B cell (primary cell): Measurements from ENCODE around the gene ABHD2. TPM values are rescaled to one million over a fixed set of nuclear protein-coding genes. Genes with fewer than 3 reads are reported as not detected.

Source experiments
- ATAC-seq: fragments of 200-7000 bp; cut with Tn5 transposase; one replicate; pipeline ENCODE4 v1.10.0; 2021; ENCODE audit warnings: low read depth, mild to moderate bottlenecking, moderate number of reproducible peaks, moderate library complexity
- CTCF ChIA-PET: fragments of 350-600 bp; sonication (Branson Sonifier 250); formaldehyde crosslinking; loops from one replicate; lab custom pipeline; 2021; ENCODE audit warnings: antibody characterized with exemption, inconsistent platforms; lab: Charles Lee
- POLR2A ChIA-PET: fragments of 350-600 bp; sonication (Branson Sonifier 250); formaldehyde crosslinking; loops from one replicate; lab custom pipeline; 2021; ENCODE audit warnings: antibody characterized with exemption; lab: Charles Lee
- DNase-seq: peaks from one replicate; pipeline ENCODE4 v3.0.0; 2013
- H2AFZ ChIP-seq: 2 replicates; pipeline ENCODE4 v1.6.1; 2012; ENCODE audit warnings: mild to moderate bottlenecking, low read depth, low read length; ENCODE audit not compliant: insufficient read depth, poor library complexity, severe bottlenecking
- H3K27ac ChIP-seq, 2 donors: 1 replicate in 1 of 2; 2 replicates in 1 of 2; pipeline ENCODE4 v1.5.1; 2012 to 2013; ENCODE audit warnings: low read length in 2 of 2, mild to moderate bottlenecking in 2 of 2, moderate library complexity in 1 of 2
- H3K27me3 ChIP-seq, 4 experiments: fragments of 200-600 bp in 1 of 4; sonication (generic) in 1 of 4; replicated peaks in 1 of 4; 1 replicate in 2 of 4; 2 replicates in 2 of 4; pipeline versions ENCODE4 v1.6.1 to v1.7.0; 2013 to 2016; ENCODE audit warnings: low read length in 3 of 4, mild to moderate bottlenecking in 2 of 4, mixed read lengths in 1 of 4, moderate library complexity in 1 of 4; ENCODE audit not compliant: insufficient read depth in 4 of 4, control insufficient read depth in 3 of 4; ENCODE audit errors: control extremely low read depth in 1 of 4
- H3K36me3 ChIP-seq, 2 experiments: replicated peaks in 1 of 2; 1 replicate in 1 of 2; 2 replicates in 1 of 2; pipeline versions ENCODE4 v1.6.1 to v1.7.1; 2013; ENCODE audit warnings: low read length in 1 of 2; ENCODE audit not compliant: insufficient read depth in 2 of 2, control insufficient read depth in 1 of 2; ENCODE audit errors: control extremely low read depth in 1 of 2, extremely low read depth in 1 of 2
- H3K4me1 ChIP-seq, 2 donors: fragments of 200-600 bp in 1 of 2; sonication (generic) in 1 of 2; 1 replicate in 1 of 2; 2 replicates in 1 of 2; pipeline versions ENCODE4 v1.5.1 to v1.6.1; 2013 to 2017; ENCODE audit warnings: low read length in 2 of 2; ENCODE audit not compliant: control insufficient read depth in 2 of 2, insufficient read depth in 2 of 2
- H3K4me2 ChIP-seq: replicated peaks from 2 replicates; pipeline ENCODE3; 2012; ENCODE audit warnings: mild to moderate bottlenecking, low read depth, low read length; ENCODE audit not compliant: poor library complexity, severe bottlenecking
- H3K4me3 ChIP-seq, 5 experiments: fragments of 200-600 bp in 1 of 5; sonication (generic) in 1 of 5; 1 replicate in 3 of 5; 2 replicates in 2 of 5; pipeline versions ENCODE4 v1.5.1 to v1.7.0; 2011 to 2016; ENCODE audit warnings: low read length in 4 of 5, mild to moderate bottlenecking in 4 of 5, low read depth in 2 of 5, control low read depth in 1 of 5, moderate library complexity in 1 of 5; ENCODE audit not compliant: insufficient read depth in 1 of 5; ENCODE audit errors: control extremely low read depth in 1 of 5, extremely low read depth in 1 of 5
- H3K79me2 ChIP-seq: fragments of 200-600 bp; sonication (generic); one replicate; pipeline ENCODE4 v1.6.0; 2016; ENCODE audit warnings: low read length; ENCODE audit not compliant: control insufficient read depth, insufficient read depth
- H3K9ac ChIP-seq: fragments of 200-600 bp; sonication (generic); 2 replicates; pipeline ENCODE4 v1.6.1; 2017; ENCODE audit warnings: mild to moderate bottlenecking, low read length, moderate library complexity
- H3K9me3 ChIP-seq, 3 donors: one replicate each; pipeline versions ENCODE4 v1.6.1 to v1.7.1; 2013; ENCODE audit warnings: low read length in 2 of 3; ENCODE audit not compliant: control insufficient read depth in 2 of 3, insufficient read depth in 1 of 3; ENCODE audit errors: control extremely low read depth in 1 of 3
- H4K20me1 ChIP-seq: 2 replicates; pipeline ENCODE4 v1.6.0; 2012; ENCODE audit warnings: mild to moderate bottlenecking, low read length; ENCODE audit not compliant: insufficient read depth, control insufficient read depth, poor library complexity, severe bottlenecking
- H3K27ac Mint-ChIP-seq: one replicate; pipeline ENCODE4 v1.8.0; 2021; ENCODE audit warnings: mixed read lengths
- H3K27me3 Mint-ChIP-seq: one replicate; pipeline ENCODE4 v1.8.0; 2021; ENCODE audit warnings: mixed read lengths
- H3K4me1 Mint-ChIP-seq: one replicate; pipeline ENCODE4 v1.8.0; 2021; ENCODE audit warnings: mixed read lengths
- H3K4me3 Mint-ChIP-seq: one replicate; pipeline ENCODE4 v1.8.0; 2021; ENCODE audit warnings: mixed read lengths
- H3K9me3 Mint-ChIP-seq: one replicate; pipeline ENCODE4 v1.8.0; 2022; ENCODE audit warnings: mixed read lengths; ENCODE audit not compliant: insufficient read depth
- EZH2 ChIP-seq: IDR thresholded peaks from 2 replicates; pipeline ENCODE4 v1.6.1; 2012; ENCODE audit warnings: borderline replicate concordance, low read depth, mild to moderate bottlenecking, moderate library complexity, low read length; ENCODE audit not compliant: insufficient read depth, poor library complexity, severe bottlenecking
- WGBS: methylation state at CpG from one replicate; pipeline ENCODE4 v1.1.5; 2013; ENCODE audit warnings: missing lambda C conversion rate; ENCODE audit not compliant: insufficient coverage; 5-methylcytosine and 5-hydroxymethylcytosine counted together
- intact Hi-C: fragments of 100-400 bp; cut with micrococcal nuclease; formaldehyde crosslinking; loops from one replicate; pipeline ENCODE4 v1.10.0; 2022
- polyA plus RNA-seq: library from polyadenylated mRNA; depleted of rRNA; stranded (reverse); fragments of >200 nt; gene quantifications from 2 replicates; pipeline ENCODE4 v1.2.3, GENCODE V29; 2012
- total RNA-seq, 2 donors: library from RNA; stranded (reverse); fragments of 120-200 nt in 1 of 2; gene quantifications; 1 replicate in 1 of 2; 2 replicates in 1 of 2; pipeline versions ENCODE4 v1.2.3 to v1.2.4, GENCODE V29; 2013 to 2022
- TF ChIP-seq, protein P1 (sequence below): fragments of 200-600 bp; IDR thresholded peaks from one replicate; pipeline ENCODE4 v1.8.0; 2022; ENCODE audit warnings: antibody characterized with exemption, mild to moderate bottlenecking

ABHD2 gene
- total and polyA plus RNA-seq, 2 donors (not counting 1 experiment from before 2014, with no cell fraction given), result 7.1 to 45.8 TPM

DNA sequence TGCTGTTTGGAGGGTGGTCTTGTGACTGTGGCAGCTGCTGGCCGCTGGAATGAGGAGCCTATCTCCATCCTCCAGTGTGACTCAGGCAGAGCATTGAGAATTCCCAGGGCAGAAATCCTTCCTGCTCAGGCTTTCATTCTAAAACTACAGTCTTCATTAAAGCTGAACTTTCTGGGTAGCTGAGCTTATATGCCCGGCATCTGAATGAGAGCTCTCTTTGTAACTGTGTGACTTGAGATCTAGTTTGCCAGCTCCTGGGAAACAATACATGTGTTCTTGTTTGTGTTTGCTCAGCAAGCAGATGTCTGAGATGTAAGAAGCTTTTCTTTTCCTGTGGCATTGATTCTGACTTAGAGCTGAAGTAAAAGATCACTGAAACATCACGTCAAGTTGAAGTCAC, 110.7 kb downstream of the ABHD2 start:
- Histone ChIP-seq H3K36me3 (peaks cover 0 to 24% of the 10 kb centered on the region in 2 experiments), H3K4me3 (no peak overlapping the region), H2AFZ (no peak overlapping the region), H3K27ac (no peak overlapping the region), H4K20me1 (no peaks in the 10 kb centered on the region), H3K79me2 (no peaks in the 10 kb centered on the region), H3K4me2 (no peak overlapping the region), H3K4me1 (no peaks in the 10 kb centered on the region), H3K9ac (no peak overlapping the region), H3K9me3 (no peaks in the 10 kb centered on the region), H3K27me3 (no peaks in the 10 kb centered on the region)
- ATAC-seq (no peak), DNase-seq (no peak)
- H3K9me3 Mint-ChIP-seq, result no peaks in the 10 kb centered on the region
- H3K4me3 Mint-ChIP-seq, result no peak overlapping the region
- 100% methylated on average over 3 of the region's 3 CpGs for WGBS
- intact Hi-C loops, result no loop called here
- POLR2A ChIA-PET, result no interaction called here
- H3K27ac Mint-ChIP-seq, result no peak overlapping the region
- H3K4me1 Mint-ChIP-seq, result no peaks in the 10 kb centered on the region
- CTCF ChIA-PET, result interaction anchor here (0.5 to 5.7 kb wide), 2 partner anchors 8 to 112 kb away, joined by 3 to 38 read pairs; no protein-coding TSS in a partner anchor
- no peaks in the 10 kb centered on the region for H3K27me3 Mint-ChIP-seq
- TF ChIP-seq, protein P1, sequence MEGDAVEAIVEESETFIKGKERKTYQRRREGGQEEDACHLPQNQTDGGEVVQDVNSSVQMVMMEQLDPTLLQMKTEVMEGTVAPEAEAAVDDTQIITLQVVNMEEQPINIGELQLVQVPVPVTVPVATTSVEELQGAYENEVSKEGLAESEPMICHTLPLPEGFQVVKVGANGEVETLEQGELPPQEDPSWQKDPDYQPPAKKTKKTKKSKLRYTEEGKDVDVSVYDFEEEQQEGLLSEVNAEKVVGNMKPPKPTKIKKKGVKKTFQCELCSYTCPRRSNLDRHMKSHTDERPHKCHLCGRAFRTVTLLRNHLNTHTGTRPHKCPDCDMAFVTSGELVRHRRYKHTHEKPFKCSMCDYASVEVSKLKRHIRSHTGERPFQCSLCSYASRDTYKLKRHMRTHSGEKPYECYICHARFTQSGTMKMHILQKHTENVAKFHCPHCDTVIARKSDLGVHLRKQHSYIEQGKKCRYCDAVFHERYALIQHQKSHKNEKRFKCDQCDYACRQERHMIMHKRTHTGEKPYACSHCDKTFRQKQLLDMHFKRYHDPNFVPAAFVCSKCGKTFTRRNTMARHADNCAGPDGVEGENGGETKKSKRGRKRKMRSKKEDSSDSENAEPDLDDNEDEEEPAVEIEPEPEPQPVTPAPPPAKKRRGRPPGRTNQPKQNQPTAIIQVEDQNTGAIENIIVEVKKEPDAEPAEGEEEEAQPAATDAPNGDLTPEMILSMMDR, result no peak
- TF ChIP-seq EZH2, result no peak

DNA sequence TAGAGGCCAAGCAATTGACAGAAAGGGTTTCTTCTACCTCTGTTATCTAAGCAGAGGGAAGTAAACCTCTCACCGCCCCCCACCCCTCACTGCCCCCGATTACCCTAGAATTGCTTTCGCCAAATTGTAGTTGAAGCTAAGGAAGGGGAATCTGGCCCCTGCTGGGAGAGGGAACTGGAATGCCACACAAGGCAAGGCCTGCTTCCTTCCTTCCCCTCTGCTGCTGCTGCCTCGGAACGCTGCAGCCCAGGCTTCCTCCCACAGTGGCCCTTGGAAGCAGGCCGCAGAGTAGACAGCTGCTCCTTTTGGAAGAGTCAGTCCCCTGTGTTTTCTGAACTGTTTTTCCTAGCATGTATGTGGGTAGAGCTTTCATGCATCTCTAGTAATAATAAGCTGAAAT, 111.5 kb downstream of the ABHD2 start:
- CTCF ChIA-PET, result no interaction called here
- intact Hi-C loops, result no loop called here
- ATAC-seq (no peak), DNase-seq (no peak)
- Histone ChIP-seq H3K79me2 (no peaks in the 10 kb centered on the region), H3K9ac (no peak overlapping the region), H3K9me3 (no peaks in the 10 kb centered on the region), H3K4me2 (no peak overlapping the region), H2AFZ (no peak overlapping the region), H4K20me1 (no peaks in the 10 kb centered on the region), H3K27me3 (no peaks in the 10 kb centered on the region), H3K4me1 (no peaks in the 10 kb centered on the region), H3K4me3 (no peak overlapping the region), H3K36me3 (peaks cover 0 to 19% of the 10 kb centered on the region in 2 experiments), H3K27ac (no peak overlapping the region)
- Mint-ChIP-seq H3K4me1 (no peaks in the 10 kb centered on the region), H3K4me3 (no peak overlapping the region), H3K9me3 (no peaks in the 10 kb centered on the region), H3K27ac (no peak overlapping the region), H3K27me3 (no peaks in the 10 kb centered on the region)
- WGBS, result no CpG with 5 or more reads among the region's 6 CpGs
- TF ChIP-seq, protein P1, result no peak
- TF ChIP-seq EZH2, result no peak
- POLR2A ChIA-PET, result no interaction called here
